ENCODE data around the gene ARL4A.

ARL4A gene

GRCh38 chr7:12721286-12721830, 33.9 kb downstream of the ARL4A start:
- no peak overlapping the region for H3K4me3 ChIP-seq (replicated peaks in 1 of 2; ENCODE audit: low read depth in 2 of 2, low read length in 2 of 2)
- DNase-seq (ENCODE audit: low read depth in 2 of 2) = no peak
- TF ChIP-seq CTCF (IDR thresholded peaks at IDR 0.05; ENCODE audit: low read depth, low read length) = no peak

GRCh38 chr7:12722136-12722535, 34.7 kb downstream of the ARL4A start:
- no peak for TF ChIP-seq CTCF (IDR thresholded peaks at IDR 0.05; ENCODE audit: low read depth, low read length)
- DNase-seq (ENCODE audit: low read depth in 2 of 2) = no peak
- no peak overlapping the region for H3K4me3 ChIP-seq (replicated peaks in 1 of 2; ENCODE audit: low read depth in 2 of 2, low read length in 2 of 2)

GRCh38 chr7:12722636-12723605, 35.5 kb downstream of the ARL4A start:
- H3K4me3 ChIP-seq (replicated peaks in 1 of 2; ENCODE audit: low read depth in 2 of 2, low read length in 2 of 2) = no peak overlapping the region
- no peak for TF ChIP-seq CTCF (IDR thresholded peaks at IDR 0.05; ENCODE audit: low read depth, low read length)
- DNase-seq (ENCODE audit: low read depth in 2 of 2) = no peak

- no peak for TF ChIP-seq CTCF (IDR thresholded peaks at IDR 0.05; ENCODE audit: low read depth, low read length)
- no peak overlapping the region for H3K4me3 ChIP-seq (replicated peaks in 1 of 2; ENCODE audit: low read depth in 2 of 2, low read length in 2 of 2)
- DNase-seq (ENCODE audit: low read depth in 2 of 2) = no peak
Measured at GRCh38 chr7:12725575-12726316, 38.3 kb downstream of the ARL4A start.

- no peak overlapping the region for H3K4me3 ChIP-seq (replicated peaks in 1 of 2; ENCODE audit: low read depth in 2 of 2, low read length in 2 of 2)
- no peak for DNase-seq (ENCODE audit: low read depth in 2 of 2)
- TF ChIP-seq CTCF (IDR thresholded peaks at IDR 0.05; ENCODE audit: low read depth, low read length) = no peak
Measured at GRCh38 chr7:12726908-12727307, 39.5 kb downstream of the ARL4A start.

- peak; percentile 29 to 64 for DNase-seq (ENCODE audit: low read depth in 2 of 2)
- no peak overlapping the region for H3K4me3 ChIP-seq (replicated peaks in 1 of 2; ENCODE audit: low read depth in 2 of 2, low read length in 2 of 2)
- TF ChIP-seq CTCF (IDR thresholded peaks at IDR 0.05; ENCODE audit: low read depth, low read length) = no peak
Measured at GRCh38 chr7:12727455-12728191, 40.2 kb downstream of the ARL4A start.
